DMS 273 (cell line): ENCODE results near the gene GABRP.
"Not testable (repeated sequence)": the region's sequence is repeated elsewhere in the genome, so short reads cannot be mapped to it uniquely, and the experiment has no call there.

ENCODE experiments used
- DNase-seq: peaks from one replicate; lab custom pipeline; 2025; ENCODE audit not compliant: unreplicated experiment; lab: John Stamatoyannopoulos, UW

The GABRP gene

DNA sequence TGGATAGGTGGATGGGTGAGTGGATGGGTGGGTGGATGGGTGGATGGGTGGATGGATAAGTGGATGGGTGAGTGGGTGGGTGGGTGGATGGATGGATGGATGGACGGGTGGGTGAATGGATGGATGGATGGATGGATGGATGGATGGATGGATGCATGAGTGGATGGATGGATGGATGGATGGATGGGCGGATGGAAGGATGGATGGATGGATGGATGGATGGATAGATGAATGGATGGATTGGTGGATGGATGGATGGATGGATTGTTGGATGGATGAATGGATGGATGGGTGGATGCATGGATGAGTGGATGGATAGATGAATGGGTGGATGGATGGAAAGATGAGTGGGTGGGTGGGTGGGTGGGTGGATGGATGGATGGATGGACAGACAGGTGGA is 29.0 kb upstream of the GABRP start:
- not testable (repeated sequence) for DNase-seq

DNA sequence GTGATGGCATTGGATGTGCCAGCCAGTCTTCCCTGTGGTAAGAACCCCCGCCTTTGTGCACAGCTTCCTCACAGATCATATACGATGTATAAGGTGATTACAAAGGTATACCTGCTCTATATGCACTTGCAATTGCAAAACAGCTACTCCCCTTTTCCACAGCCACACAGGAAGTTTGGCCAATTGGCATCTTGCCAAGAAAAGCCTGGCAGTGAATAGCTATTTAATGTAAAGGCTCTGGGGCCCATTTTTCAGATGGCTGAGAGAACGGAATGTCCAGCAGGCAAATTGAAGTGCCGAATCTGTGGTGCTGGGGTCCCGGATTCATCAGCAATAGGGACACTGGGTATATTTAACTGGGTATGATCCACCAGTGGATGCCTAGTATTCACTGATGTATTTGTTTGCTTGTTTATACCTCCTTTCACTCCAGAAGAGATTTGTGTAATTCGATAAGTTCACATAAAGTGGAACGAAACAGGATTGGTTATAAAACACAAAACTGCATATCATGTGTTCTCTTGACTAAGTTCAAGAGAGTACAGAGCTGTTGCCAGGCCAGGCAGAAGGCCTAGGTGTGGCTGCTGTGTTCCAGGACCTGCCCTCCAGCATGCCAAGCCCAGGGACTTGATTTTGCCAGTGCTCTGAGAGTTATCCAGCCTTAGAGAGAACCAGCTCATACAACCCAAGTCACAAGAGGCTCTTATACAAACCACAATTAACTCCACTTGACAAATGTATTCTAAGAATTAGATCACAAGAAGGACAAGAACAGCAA is 27.7 kb upstream of the GABRP start:
- peak; percentile 66 for DNase-seq

DNA sequence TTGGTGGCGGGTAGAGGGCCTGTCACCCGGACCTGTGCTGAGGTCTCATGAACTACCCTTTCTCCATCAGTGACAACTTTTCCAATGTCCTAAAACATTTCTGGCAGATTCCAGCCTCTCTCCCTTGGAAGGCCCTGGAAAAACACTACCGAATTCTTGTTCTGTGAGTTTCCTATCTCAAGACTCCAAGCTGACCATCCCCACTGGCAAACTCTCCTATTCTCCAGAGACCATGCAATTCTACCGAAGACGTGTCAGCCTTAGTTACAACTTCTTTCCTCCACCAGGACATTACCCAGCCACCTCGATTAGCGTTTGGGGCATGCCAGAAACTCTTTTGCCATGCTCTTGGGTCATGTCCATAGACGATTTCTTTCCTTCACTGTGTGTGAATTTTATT is 26.8 kb upstream of the GABRP start:
- DNase-seq: no peak

DNA sequence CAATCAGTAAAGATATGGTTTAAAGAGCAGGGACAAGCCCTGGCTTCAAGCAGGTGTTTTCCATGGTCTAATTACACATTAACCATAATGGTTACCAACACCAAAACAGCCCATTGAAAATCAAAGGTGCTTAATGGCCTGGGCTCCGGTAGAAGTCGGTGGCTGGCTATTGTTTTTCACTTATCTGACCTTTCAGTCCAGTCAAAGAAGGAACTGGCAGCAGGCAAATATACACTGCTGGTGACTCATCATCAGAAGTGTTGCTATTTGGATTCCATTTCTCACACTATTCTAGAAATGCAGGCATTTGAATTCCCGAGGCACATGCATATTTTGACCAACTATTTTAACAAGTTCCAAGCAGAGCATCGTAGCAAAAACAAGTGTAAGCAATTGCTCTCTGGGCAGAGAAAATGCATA is 26.3 kb upstream of the GABRP start:
- DNase-seq: no peak

DNA sequence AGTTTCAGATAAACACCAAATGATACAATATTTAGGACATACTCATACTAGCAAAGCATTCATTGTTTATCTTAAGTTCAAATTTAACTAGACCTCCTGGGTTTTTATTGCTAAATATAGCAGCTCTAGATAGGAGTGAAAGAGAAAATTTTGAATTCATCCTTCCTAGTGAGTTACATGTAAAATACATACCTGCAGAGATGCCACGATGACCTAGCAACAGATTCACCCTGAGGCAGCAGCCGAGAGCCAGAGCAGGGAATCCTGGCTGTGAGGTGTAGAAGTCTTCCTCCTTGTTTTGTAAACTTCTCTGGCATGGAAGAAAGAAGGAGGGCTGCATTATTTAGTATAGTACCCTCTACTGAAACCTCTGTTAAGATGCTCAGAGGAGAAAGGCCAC is 25.9 kb upstream of the GABRP start:
- DNase-seq: no peak

GRCh38 chr5:170758481-170758880 is 25.0 kb upstream of the GABRP start:
- DNase-seq: no peak

GRCh38 chr5:170760113-170760512 is 23.4 kb upstream of the GABRP start:
- DNase-seq: peak; percentile 92

GRCh38 chr5:170761048-170761707 is 22.3 kb upstream of the GABRP start:
- no peak for DNase-seq

DNA sequence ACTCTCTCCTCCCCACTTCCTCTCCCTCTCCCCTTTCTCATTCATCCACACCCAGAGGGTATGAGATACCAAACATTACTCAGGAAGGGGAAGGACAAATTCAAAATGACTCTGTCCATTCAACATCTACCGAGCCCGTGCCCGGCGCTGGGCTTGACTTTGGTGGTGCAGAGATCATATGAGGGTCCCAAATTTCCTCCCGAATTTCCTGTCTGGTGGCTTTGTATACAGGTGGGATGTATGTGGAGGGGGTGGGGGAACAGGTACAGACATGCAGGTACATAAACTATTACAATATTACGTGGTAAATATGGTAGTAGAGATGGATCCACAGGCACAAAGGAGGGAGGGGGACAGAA is 21.8 kb upstream of the GABRP start:
- DNase-seq: no peak

DNA sequence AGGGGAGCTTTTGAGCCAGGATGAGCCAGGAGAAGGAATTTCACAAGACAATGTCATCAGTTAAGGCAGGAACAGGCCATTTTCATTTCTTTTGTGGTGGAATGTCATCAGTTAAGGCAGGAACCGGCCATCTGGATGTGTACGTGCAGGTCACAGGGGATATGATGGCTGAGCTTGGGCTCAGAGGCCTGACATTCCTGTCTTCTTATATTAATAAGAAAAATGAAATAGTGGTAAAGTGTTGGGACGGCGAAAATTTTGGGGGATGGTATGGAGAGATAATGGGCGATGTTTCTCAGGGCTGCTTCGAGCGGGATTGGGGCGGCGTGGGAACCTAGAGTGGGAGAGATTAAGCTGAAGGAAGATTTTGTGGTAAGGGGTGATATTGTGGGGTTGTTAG is 21.2 kb upstream of the GABRP start:
- not testable (repeated sequence) for DNase-seq

- not testable (repeated sequence) for DNase-seq
These were observed 17.7 kb upstream of the GABRP start for GRCh38 chr5:170765868-170766267.

GRCh38 chr5:170769246-170769645 is 14.3 kb upstream of the GABRP start:
- peak; percentile 92 for DNase-seq

DNA sequence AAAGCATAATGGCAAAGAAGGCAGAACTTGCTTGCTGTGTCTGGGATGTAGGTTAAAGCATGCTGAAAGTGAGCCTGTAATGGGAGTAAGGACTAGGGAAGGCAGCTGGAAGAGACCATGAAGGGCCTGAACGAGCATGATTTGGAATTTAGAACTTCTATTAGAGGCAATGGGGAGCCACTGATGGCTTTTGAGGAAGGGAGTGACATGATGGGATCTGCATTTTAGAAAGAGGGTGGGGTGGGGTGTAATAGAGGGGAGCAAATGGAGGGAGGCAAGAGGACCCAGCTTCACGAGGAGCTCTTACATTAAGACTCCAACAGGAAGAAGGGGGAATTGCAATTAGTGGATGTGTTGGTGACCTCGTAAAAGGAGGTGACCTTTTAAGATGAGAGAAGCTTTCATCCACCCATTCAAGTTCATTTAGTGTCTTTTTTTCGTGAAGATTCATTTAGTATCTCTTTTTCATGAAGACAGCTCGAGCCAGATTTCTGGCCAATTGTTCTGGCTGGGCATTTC is 13.6 kb upstream of the GABRP start:
- DNase-seq: peak; percentile 51

DNA sequence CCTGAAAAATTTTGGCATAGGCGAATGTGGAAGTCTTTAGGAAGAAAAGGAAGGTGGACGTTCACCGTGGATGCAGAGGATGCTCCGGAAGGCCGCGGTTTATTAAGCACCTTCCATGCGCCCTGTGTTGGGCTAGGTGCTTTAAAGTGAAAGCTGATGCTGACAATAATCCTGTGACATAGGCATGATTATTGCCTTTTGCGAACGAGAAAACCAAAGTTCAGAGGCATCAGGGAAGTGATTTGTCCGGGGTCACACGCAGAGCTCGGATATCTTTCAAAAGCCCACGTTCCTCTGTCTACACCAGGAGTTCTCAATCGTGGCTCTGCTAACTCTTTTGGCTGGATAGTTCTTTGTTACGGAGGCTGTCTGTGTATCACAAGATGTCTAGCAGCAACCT is 12.0 kb upstream of the GABRP start:
- no peak for DNase-seq

GRCh38 chr5:170773024-170773985 is 10.2 kb upstream of the GABRP start:
- DNase-seq: no peak

DNA sequence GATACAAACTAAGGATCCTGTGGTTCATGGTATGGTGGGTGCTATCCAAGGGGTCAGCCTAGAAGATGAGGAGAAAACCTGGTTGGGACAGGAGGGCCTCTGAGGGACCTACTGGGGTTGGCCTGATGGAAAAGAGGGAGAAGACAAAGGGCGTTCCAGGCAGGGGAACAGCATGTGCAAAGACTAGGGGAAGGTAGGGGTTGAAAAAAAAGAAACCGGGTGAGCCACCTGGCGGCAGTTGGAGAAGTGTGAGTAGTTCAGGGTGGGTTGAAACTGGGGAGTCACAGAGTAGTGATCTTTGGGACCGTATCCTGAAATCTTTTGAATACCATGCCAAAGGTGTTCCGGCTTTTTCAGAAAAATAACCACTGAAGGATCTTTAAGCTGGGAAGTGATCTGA is 8.7 kb upstream of the GABRP start:
- DNase-seq: no peak

DNA sequence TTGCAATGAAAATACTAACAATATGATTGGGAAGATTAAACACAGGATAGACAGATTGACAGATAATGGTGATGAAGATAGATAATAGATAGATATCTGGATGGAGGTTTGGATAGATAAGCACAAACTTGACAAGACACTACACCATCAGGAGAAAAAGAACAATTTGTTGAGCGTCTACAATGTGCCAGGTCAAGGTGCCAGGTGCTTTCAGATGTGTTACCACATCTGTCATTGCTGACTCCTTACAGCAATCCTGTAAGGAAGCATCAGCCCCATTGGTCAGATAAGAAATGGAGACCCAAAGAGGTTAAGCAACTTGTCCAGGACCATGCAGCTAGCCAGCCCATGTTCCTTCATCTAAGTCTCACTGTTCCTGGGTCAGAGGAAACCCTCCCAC is 1.6 kb upstream of the GABRP start:
- no peak for DNase-seq

GRCh38 chr5:170782438-170782837 is 1.1 kb upstream of the GABRP start:
- peak; percentile 66 for DNase-seq

GRCh38 chr5:170785416-170785815 is 1.9 kb downstream of the GABRP start:
- no peak for DNase-seq

GRCh38 chr5:170787216-170787615 is 3.7 kb downstream of the GABRP start:
- no peak for DNase-seq

GRCh38 chr5:170788626-170789304 is 5.2 kb downstream of the GABRP start:
- peak; percentile 33 for DNase-seq
